Kidney capillary endothelial cell (primary cell): Measurements from ENCODE around the gene C10orf67.
A peak's percentile ranks its signal among the peaks of the same experiment; 100 is the strongest.

Experiments used
- DNase-seq: peaks from one replicate; pipeline ENCODE4 v3.0.0-alpha.2; 2018; ENCODE audit warnings: low spot score

C10orf67 gene

DNA sequence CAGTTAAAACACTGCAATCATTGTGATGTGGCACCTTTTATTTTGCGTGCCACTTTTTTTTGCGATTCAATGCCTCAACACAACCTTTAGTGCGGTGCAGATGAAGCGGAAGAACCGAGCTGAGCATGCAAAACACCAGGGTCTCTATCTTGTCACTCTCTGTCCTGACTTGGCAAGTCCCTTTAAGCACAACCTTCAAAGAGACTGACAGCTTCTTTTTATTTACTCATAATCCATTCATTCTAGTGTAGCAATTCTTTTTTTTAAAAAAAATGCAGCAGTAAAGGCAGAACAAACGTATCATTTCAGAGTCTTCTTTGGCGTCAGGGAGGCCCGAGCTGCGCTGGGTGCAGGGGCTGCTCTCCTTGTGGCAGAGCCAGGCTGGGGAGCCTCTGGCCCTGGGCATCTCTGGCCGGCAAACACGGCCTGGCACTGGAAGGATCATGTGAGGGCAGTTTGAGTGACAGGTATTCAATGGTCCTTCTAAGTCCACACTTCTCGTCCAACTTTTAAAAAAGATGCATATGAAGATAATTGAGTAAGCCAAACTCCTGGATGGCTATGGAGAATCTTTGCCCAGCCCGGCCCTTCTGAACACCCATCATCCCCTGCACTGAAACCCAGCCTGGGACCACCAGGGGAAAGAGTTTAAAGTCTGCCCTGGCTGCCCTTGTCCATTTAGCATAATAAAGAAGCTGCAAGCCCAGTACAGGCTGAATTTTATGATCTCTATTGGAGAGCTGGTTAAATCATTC is 148.6 kb downstream of the C10orf67 start:
- no peak for DNase-seq

DNA sequence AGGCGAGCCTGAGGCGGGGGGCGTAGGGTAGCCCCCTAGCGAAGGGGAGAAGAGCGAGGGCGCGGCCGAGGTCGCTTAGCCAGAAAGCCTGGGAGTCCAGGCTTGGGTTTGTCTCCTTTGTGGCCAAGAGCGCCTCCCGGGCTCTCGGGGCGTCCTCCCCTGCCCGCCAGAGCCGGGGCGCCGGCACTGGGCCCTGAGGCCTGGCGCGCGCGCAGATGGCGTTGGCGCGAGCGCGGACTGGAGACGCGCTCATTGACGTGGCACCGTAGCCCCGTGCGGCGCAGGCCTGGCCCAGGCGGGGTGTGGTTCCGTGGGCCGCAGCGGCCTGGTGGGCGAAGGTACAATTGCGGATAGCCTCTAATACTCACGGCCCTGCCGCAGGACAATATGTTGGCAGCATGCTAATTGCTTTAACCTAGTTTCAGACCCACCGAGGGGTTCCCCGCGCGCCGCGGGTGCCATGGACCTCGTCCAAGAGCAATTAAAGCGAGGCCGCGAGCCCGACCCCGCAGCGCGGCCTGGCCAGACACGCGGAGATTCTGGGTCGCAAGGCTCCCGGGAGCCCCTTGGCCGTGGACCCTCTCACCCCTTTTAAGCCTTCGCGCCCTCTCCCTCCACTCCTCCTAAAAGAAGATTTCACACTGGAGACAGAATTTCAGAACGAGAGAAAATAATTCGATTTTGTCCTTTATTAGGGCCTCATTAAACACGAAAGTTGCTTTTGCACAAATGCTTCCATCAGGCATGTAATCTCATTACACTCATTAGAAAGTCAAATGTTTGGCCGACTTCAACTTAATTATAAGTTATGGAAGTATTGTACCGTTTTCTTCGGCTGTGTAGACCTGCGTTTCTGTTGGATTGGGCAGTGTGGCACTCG is 149.4 kb downstream of the C10orf67 start:
- no peak for DNase-seq

DNA sequence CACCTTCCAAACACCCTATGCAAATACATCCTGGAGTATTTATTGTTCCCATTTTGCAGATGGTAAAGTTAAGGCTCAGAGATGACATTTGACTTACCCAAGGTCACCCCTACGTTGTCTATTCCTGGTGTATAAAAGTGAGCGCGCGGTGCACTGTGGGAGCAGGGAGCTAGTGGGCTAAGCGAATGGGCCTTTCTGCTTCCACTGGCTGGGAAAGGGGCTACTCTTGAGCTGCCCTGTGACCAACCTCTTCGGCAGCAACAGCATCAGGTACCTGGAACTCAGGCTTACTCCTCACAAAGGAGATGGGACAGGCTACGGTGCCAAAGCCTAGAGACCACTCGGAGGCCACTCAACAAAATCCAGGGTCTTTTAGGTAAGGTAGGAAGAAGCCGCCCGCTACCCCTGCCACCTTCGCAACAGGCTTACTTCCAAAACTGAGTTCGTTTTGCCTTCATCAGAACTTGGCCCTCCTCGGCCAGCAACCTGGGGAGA is 150.1 kb downstream of the C10orf67 start:
- no peak for DNase-seq

DNA sequence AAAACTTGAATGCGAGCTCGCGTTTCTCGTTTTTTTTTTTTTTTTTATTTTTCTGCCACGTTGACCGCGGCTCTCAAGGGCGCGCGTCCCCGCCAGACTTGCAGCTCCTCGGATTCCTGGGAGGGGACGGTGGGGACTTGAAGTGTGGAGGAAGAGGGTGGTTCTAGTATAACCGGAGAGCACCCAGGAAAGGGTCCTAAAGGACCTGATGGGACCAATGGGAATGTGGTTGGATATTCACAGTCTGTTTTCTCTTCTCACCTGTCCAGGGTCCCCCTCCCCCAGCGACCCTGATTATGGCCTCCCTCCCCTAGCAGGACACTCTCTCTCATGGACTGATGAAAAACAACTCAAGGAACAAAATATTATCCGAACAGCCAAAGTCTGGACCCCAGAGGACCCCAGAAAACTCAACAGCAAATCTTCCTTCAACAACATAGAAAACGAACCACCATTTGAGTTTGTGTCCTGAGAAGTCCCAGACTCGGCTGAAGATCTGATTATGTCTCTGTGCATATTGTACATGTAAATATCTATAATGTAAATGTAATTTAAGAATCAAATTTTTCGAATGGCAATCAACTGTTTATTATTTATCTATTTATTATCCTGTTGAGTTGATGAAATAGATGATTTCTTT is 151.0 kb downstream of the C10orf67 start:
- DNase-seq: no peak

DNA sequence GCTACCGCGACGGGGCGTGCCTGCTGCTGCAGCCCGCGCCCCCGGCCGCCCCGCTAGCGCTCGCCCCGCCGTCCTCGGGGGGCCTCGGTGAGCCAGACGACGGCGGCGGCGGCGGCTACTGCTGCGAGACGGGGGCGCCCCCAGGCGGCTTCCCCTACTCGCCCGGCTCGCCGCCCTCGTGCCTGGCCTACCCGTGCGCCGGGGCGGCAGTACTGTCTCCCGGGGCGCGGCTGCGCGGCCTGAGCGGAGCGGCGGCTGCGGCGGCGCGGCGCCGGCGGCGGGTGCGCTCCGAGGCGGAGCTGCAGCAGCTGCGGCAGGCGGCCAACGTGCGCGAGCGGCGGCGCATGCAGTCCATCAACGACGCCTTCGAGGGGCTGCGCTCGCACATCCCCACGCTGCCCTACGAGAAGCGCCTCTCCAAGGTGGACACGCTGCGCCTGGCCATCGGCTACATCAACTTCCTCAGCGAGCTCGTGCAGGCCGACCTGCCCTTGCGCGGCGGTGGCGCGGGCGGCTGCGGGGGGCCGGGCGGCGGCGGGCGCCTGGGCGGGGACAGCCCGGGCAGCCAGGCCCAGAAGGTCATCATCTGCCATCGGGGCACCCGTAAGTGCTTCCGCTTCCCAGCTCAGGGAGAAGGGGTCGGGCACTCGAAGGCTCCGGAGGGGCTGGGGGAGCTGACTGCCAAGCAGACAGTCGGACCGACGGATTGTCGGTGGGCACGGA is 151.7 kb downstream of the C10orf67 start:
- DNase-seq: no peak

DNA sequence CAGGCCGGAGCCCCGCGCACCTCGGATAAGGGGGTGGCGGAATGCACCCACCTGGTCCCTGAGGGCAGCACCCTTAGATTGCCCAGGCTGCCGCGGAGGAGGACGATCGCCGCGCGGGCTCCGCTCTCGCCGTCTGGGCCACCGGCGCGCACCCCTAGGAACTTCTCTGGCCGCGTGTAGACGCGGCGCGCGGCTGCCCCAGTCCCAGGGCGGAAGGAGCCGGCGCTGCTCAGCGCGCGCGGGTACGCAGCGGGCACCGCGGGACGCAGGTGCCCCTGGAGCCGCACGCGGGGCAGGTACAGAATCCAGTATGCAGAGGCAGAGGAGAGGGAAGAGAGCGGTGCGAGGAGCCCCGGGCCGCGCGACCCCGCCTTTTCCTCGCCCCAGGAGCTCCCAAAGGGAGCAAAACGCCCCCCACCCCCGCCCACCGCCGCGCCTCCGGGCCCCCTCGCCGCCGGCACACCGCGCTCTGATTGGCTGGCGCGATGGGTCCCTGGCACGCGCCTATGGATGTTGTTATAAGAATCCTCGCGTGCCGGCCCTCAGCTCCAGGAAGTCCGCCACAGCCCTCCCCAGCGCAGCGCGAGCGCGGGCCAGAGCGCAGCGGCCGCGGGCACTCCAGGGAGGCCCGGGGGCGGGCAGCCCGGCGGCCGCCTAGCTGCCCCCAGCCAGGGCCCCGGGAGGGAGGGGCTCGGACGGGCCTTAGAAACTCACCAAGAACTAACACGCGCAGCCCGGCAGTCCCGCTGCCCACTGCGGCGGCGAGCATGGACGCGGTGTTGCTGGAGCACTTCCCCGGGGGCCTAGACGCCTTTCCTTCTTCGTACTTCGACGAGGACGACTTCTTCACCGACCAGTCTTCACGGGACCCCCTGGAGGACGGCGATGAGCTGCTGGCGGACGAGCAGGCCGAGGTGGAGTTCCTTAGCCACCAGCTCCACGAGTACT is 152.6 kb downstream of the C10orf67 start, which contains the start of gene PTF1A:
PTF1A (plus strand) TSS at position 549 of the 948 bp plus-strand sequence; CDS start at position 768, 219 bp downstream.
- no peak for DNase-seq

DNA sequence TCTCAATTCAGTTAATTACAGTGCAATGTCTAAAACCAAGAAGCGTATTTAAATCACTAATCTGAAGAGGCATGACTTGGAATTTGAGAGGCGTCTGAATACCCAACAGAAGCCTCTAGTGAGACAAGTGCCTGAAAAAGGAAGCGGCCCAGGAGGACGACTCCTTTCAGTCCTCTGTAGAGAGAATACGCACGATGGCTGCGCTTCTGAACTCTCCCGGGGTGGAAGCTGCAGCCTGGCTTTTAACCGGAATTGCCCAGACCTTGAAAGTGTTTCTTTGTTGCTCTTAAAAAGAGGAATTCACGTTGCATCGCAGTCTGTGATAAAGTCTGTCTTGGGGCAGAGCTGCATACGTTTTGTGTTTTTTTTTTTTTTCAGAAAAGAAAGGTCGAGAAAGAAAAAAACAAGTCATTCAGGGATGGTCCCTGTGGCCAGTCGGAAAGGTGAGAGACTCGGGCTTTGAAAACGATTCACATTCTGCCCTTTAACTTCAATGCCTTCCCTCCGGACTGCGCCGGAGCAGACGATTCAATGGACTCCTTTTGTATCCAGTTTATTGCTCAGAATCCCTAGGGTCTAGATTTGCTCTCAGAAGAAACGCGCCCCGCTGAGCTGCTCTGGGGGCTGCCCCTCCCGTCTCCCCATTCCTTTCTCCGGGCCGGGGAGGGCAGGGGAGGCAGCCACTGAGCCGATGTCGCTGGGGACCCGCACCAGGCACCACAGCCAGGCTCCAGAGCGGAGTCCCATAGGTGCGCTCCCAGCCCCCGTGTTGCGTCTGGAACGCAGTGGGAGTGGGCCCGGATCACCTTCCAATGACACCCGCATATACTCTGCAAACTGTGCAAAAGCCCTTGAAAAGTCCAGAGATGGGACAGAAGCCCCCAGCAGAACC is 153.5 kb downstream of the C10orf67 start:
- DNase-seq: no peak

DNA sequence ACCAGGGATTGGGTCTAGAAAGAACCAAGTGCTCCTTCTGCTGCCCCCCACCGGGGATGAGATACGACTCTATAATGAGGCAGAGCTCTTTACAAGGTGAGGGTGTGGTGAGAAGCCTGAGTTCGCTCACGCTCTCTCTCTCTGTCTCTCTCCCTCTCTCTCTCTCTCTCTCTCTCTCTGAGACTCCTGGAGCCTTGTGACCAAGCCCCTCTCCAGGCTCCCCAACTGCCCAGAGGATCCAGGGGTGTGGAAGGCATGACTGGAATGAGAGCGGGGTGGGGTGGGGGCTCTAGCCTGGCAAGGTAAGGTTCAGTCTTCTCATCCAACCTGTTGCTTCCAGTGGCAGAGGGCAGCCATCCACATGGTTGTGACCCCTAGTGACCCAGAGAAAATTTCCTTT is 155.6 kb downstream of the C10orf67 start:
- DNase-seq: no peak

DNA sequence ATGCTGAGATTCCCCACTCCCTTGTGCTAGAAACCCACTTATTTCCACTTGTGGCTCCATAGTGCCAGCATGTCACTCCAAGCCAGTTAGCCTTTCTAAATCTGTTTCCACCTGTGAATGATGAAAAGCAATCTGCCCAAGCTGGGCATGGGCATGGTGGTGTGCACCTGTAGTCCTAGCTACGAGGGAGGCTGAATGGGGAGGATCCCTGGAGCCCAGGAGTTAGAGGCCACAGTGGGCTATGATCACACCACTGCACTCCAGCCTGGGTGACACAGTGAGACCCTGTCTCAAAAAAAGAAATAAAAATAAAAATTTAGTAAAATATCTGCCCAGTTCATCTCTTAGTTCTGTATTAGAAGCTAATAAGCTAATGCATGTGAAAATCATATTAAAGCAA is 157.4 kb downstream of the C10orf67 start:
- DNase-seq: no peak

DNA sequence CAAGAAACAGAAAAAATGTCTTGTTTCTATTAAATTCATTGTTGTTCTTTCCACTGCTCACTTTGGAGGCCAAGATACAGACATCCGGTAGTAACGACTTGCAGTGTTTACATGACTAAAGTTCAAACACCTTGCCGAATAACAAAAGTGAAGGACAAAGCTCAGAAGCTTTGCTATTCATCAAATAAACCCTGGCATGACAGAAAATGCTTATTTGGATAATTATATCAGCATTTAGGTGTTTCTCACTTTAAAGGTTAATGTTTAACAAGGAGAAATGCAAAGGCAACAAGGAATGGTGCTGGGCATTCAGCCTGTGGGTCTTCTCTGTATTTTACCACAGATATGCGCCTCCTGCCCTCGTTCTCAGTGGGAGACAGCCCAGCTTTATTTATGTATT is 157.9 kb downstream of the C10orf67 start:
- DNase-seq: no peak

DNA sequence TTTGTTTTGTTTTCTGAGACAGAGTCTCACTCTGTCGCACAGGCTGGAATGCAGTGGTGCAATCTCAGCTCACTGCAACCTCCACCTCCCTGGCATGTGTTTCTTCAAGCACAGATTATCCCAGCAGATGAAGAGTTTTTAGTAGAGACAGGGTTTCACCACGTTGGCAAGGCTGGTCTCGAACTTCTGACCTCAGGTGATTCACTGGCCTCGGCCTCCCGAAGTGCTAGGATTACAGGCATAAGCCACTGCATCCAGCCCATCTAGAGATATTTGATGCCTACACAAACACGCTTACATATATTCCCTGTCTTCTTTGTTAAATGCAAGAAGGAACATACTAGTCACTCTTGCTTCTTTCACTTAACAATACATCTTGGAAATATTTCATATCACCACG is 158.4 kb downstream of the C10orf67 start:
- no peak for DNase-seq

DNA sequence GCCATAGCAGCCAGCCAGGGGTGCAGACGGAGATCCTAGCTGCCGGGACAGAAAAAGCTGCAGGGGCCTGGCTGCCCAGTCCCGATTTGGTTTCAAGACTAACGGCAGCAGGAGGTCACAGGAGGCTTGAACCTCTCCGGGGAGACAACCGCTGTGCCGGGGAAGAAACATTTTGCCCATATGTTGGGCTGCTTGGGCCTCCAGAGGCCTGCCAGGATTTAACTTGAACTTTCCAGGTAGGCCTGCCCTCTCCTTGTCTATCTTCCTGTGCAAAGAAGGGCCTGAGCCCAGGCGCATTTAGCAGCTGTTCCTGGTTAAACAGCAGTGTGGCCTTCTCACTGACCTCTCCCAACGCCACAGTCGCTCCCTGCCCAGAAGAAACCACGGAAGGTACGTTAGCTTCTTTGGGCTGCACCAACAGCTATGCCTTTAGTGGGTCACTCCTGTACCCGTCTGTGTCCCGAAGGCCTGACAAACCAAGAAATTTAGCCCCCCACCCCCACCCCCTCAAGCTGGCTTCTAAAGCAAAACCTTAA is 169.6 kb downstream of the C10orf67 start:
- DNase-seq: no peak

DNA sequence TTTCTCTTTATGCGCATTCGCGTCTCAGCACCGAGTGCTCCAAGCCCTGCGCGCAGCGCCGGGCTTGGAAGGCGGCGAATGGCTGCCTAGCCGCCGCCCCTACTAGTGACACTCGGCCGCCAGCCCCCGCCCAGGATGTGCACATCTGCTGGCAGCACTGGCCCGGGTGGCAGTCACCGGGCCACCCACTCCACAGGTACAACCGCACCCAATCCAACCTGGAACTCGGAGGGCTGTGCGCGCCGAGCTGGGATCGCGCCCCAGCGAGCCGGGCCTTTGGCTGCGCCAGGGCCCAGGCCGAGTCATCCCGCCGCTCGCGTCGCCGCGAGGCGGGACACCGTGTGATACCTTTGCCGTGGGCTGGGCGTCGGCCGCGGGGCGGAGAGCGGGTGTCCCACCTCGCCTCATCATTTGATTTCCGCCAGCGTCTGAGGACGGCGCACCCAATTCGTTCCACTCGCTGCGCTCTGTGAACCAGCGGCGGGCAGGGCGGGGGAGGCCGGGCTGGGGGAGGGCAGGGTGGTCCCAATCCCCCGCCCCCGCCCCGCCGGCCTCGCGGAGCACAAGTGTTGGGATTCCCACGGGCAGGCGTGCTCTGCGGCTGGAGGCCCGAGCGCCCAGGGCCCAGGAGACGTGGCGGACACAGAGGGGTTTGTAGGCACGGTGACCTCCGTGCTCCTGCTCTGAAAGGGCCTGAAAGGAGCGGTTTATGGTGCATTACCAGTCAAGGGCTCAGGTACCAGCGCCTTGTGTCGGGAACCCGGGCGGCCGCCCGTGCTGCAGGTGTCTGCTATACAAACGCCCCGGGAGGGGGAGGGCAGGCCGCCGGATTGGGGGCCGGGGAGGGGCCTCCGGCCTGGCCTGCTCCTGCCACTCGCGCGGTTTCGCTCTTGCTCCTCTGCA is 170.3 kb downstream of the C10orf67 start:
- no peak for DNase-seq

DNA sequence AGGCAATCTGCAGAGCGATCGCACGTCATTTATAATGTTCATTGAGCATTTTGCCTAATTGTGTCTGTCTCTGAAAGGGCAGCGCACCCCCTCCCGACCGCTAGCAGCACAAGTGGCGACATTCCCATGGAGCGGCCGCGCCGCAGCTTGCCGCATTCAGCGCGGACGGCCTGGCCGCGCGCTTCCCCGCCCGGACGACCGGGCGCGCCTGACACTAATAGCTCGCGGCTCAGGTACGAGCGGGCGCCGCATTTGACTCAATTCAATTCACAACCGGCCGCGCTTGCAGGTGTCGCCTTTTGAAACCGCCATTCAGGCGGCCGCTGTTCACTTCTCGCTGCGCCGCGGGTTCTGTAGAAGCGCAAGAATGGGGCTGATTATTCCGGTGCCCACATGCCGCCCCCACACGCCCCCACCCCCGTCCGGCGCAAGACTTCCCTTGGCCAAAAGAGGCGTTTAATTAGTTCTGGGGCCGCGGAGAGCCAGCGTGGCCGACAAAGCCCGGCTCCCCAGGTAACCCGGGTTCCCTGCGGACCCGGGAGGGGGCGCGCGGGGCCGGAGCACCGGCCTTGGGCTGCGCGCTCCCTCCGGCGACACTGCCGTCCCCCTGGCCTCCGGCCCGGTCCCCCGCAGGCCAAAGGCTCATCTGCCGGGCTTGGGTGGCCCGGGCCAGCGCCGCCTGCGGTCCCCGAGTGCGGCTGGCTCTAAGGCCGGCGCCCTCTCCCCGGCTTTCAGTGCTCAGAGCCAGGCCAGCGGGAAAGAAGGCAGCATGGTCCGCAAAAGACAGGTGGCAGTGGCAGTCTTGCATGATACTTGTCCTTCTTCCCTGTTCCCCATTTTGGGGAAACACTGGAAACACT is 171.2 kb downstream of the C10orf67 start:
- DNase-seq: no peak

DNA sequence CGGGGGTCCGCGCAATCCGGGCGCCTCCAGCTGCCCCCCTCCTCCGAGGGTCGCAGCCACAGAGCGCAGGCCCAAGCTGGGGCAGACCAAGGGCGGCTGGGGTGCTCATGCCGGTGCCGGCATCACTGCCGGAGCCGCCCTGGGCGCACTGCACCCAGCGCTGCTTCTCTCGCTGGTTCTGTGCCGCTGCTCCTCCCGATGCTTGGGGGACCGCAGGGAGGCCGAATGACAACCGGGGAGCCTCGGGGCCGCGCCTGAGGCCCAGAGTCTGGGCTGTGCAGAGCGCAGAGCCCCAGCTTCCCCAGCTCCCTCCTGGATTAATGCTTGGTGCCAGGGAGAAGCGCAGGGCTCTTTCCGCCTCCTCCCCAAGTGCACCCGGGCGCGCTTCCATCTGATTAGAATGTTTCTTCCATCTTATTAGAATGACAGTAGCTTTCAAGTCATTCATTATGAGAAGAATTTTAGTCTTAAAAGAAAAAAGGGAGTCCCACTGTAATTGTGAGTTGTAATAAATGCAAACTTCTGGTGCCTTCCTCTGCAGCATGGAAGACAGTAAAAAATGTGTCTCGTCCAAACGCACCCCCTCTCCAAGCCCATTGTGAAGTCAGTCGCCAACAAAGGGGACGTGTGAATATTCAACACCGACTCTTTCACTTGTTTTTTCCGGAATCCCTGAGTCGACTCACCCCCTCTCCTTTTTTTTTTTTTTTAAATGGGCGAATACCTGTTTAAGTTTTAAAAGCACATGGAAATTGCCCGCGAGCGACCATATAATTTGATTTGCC is 172.0 kb downstream of the C10orf67 start:
- DNase-seq: no peak

DNA sequence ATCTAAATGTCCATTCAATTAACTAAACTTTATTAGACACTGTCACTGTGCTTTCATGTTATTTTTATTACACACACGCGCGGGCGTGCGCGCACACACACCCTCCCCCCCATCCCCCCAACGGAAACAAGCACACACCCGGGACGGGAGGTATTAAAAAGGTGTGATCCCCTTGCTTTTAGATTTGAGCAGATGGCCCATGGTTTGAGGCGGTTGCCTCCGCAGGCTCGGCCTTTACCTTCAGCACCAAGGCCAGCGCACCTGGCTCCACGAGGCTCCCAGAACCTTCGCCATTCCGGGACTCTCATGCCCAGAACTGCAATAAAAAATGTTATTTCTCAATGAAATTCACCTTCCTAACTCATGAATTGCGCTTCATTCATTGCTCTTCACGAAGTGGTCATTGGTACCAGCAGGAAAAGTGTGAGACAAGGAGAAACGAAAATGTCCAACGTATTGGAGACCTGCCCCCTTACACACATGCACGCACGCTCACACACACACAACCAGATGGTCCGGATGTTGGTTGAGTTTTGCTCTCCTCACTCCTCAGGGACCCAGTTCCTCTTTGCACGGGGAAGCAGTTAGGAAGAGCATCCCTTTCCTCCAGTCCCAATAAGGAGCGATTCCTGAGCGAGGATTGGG is 173.2 kb downstream of the C10orf67 start:
- DNase-seq: peak; percentile 33
